Activated naive CD4-positive, alpha-beta T cell treated with anti-CD3 and anti-CD28 coated beads, Interleukin-2, amount 10 ng/mL, durations not matched to agents 5 hours and 36 hours (primary cell): ENCODE results near the gene C16orf74. TPM values are rescaled to one million over a fixed set of nuclear protein-coding genes. Genes with fewer than 3 reads are reported as not detected.

Experiments
- microRNA-seq: library from miRNA; unstranded; fragments of <30 nt; microRNA quantifications from one replicate; pipeline ENCODE4 v1.2.0, GENCODE V29; 2022; ENCODE audit warnings: borderline microRNAs expressed, borderline replicate concordance
- total RNA-seq, 2 experiments: library from RNA; stranded (reverse); gene quantifications; one replicate each; pipeline ENCODE4 v1.2.3, GENCODE V29; 2021

Gene C16orf74
- total RNA-seq: 1 to 10 TPM; 2.1 to 3.7 TPM

GRCh38 chr16:85750827-85751697 is at the start of gene C16orf74:
C16orf74 (minus strand) TSS chr16:85751096; CDS start chr16:85735217, 15,879 bp downstream.

GRCh38 chr16:85799497-85800320 is 48.8 kb upstream of the C16orf74 start, which contains the start of the genes COX4I1 and EMC8:
COX4I1 (plus strand) TSS chr16:85799695; CDS start chr16:85801206, 1,511 bp downstream.
EMC8 (minus strand) TSS chr16:85799544; CDS start chr16:85799295, 249 bp downstream.

GRCh38 chr16:85688586-85689284 is 62.2 kb downstream of the C16orf74 start, which contains the start of gene GINS2:
GINS2 (minus strand) TSS chr16:85688954; CDS start chr16:85688898, 56 bp downstream.

Small RNAs within 50 kb of the gene (microRNA-seq; reads per million reads assigned to microRNA genes)
- gene MIR1910: not detected

Other genes starting within 250 kb of the C16orf74 start
- gene GSE1, start 137.8 kb downstream of the C16orf74 start, total RNA-seq: 10 to 100 TPM; 25.0 to 25.1 TPM
- gene GINS2, start 62.1 kb downstream of the C16orf74 start, total RNA-seq: 10 to 100 TPM; 28.3 to 31.8 TPM
- 10 to 100 TPM; 22.4 to 26.8 TPM for gene EMC8, start 48.4 kb upstream of the C16orf74 start, total RNA-seq
- 100 to 1,000 TPM; 558 to 564 TPM for gene COX4I1, start 48.6 kb upstream of the C16orf74 start, total RNA-seq
- gene IRF8, start 148.1 kb upstream of the C16orf74 start, total RNA-seq: 10 to 100 TPM; 10.8 to 12.7 TPM